Ovary (tissue), 9 donors: ENCODE data around the gene CLN6. TPM values are rescaled to one million over a fixed set of nuclear protein-coding genes. Genes with fewer than 3 reads are reported as not detected.
"Not testable (repeated sequence)": the region's sequence is repeated elsewhere in the genome, so short reads cannot be mapped to it uniquely, and the experiment has no call there.

Source experiments
- DNase-seq, 5 donors: peaks; one replicate each; pipeline ENCODE4 v3.0.0-alpha.2; 2019 to 2020
- H3K27ac ChIP-seq, 2 donors: fragments of 200-600 bp; one replicate each; pipeline versions ENCODE4 v1.5.1 to v1.8.0; 2019 to 2022
- H3K27me3 ChIP-seq: fragments of 200-600 bp; one replicate; pipeline ENCODE4 v1.8.0; 2022
- H3K36me3 ChIP-seq: fragments of 200-600 bp; sonication (generic); one replicate; pipeline ENCODE4 v1.5.1; 2019
- H3K4me1 ChIP-seq: one replicate; pipeline ENCODE4 v1.8.1; 2013; ENCODE audit warnings: mild to moderate bottlenecking, moderate library complexity; ENCODE audit not compliant: insufficient read depth
- H3K4me3 ChIP-seq: fragments of 200-600 bp; sonication (generic); one replicate; pipeline ENCODE4 v1.5.1; 2017
- H3K9me3 ChIP-seq, 2 donors: fragments of 200-600 bp in 1 of 2; sonication (generic) in 1 of 2; one replicate each; pipeline versions ENCODE4 v1.5.1 to v1.8.1; 2013 to 2019; ENCODE audit warnings: mild to moderate bottlenecking in 1 of 2, moderate library complexity in 1 of 2
- CTCF ChIP-seq, 3 donors: fragments of 450-650 bp in 2 of 3; fragments of 200-600 bp in 1 of 3; IDR thresholded peaks; one replicate each; pipeline versions ENCODE4 v1.5.1 to v1.8.0; 2016 to 2022; ENCODE audit warnings: antibody characterized with exemption in 3 of 3, mild to moderate bottlenecking in 1 of 3
- EP300 ChIP-seq: sonication (generic); formaldehyde crosslinking; IDR thresholded peaks from one replicate; pipeline ENCODE4 v1.6.1; 2017; ENCODE audit warnings: antibody characterized with exemption
- POLR2A ChIP-seq: fragments of 450-650 bp; IDR thresholded peaks from one replicate; pipeline ENCODE4 v1.6.1; 2017; ENCODE audit warnings: antibody characterized with exemption, mild to moderate bottlenecking, moderate library complexity
- WGBS, 3 donors: extraction: QIAGEN DNeasy Blood & Tissue Kit in 1 of 3; methylation state at CpG; one replicate each; pipeline versions ENCODE4 v1.1.5 to v1.1.7; 2013 to 2017; 5-methylcytosine and 5-hydroxymethylcytosine counted together
- intact Hi-C, 4 donors: fragments of 100-400 bp; cut with DNase I; formaldehyde crosslinking; loops; one replicate each; pipeline versions ENCODE4 v1.11.0 to v1.15.1; 2022 to 2023
- polyA plus RNA-seq, 2 donors: library from polyadenylated mRNA; stranded (reverse); fragments of 200-250 nt in 1 of 2; fragments of 350-450 nt in 1 of 2; fragmentation: Illumina TruSeq in 1 of 2; extraction: RNeasy Lipid Tissue Mini Kit (QIAGEN cat#74804) in 1 of 2; gene quantifications; one replicate each; pipeline ENCODE4 v1.2.3, GENCODE V29; 2013 to 2014
- total RNA-seq, 7 donors: library from RNA; depleted of rRNA in 2 of 7; stranded (reverse); fragments of >200 nt in 2 of 7; fragmentation: NEBNext Ultra II Directional in 3 of 7; extraction: Animal tissue kit (Norgen Biotek cat#: 25700) in 3 of 7; gene quantifications; one replicate each; pipeline versions ENCODE4 v1.1.0 to v1.2.4, GENCODE V29; 2016 to 2023
- donor health status: DM: no; HTN: no; CAD: no; lungs with moderate emphysema.
- donor health status: DM: no; HTN: no; CAD: no.
- donor health status: Bipolar disorder and iron deficiency.
- donor health status: DM: yes; HTN: yes; CAD: no.
- donor health status: DM: no; HTN: no; CAD: no.
- donor health status: DM: yes; HTN: yes; CAD: no.

The CLN6 gene
- total and polyA plus RNA-seq, 9 donors: 6.3 to 21.8 (median 12.0) TPM

- peak in 1 of 5 donors; percentile 18 for DNase-seq
- Histone ChIP-seq H3K4me1 (peaks cover 16% of the 10 kb centered on the region), H3K27me3 (no peaks in the 10 kb centered on the region), H3K27ac (no peak overlapping the region), H3K9me3 (no peaks in the 10 kb centered on the region), H3K36me3 (no peaks in the 10 kb centered on the region), H3K4me3 (no peak overlapping the region)
- TF ChIP-seq CTCF (IDR thresholded peaks at IDR 0.05) (no peak), EP300 (no peak), POLR2A (no peak)
- intact Hi-C loops: no loop called here
- 89 to 97% (median 92%) methylated on average over 5 of the region's 5 CpGs for WGBS, 3 donors
Measured at GRCh38 chr15:68203486-68203885, 26.0 kb downstream of the CLN6 start.

- DNase-seq, intact Hi-C loops, H3K4me3 ChIP-seq, H3K27ac ChIP-seq, H3K36me3 ChIP-seq, H3K9me3 ChIP-seq, H3K27me3 ChIP-seq: not testable (repeated sequence)
- peaks cover 16% of the 10 kb centered on the region for H3K4me1 ChIP-seq
- 95 to 99% (median 97%) methylated on average over 7 of the region's 7 CpGs for WGBS, 3 donors
Measured at GRCh38 chr15:68202994-68203393, 26.5 kb downstream of the CLN6 start.

- Histone ChIP-seq H3K9me3 (no peaks in the 10 kb centered on the region), H3K27ac (no peak overlapping the region), H3K27me3 (no peaks in the 10 kb centered on the region), H3K36me3 (no peaks in the 10 kb centered on the region), H3K4me3 (no peak overlapping the region), H3K4me1 (peaks cover 26% of the 10 kb centered on the region)
- intact Hi-C loops: no loop called here
- no peak for DNase-seq
- TF ChIP-seq CTCF (IDR thresholded peaks at IDR 0.05) (no peak), EP300 (no peak), POLR2A (no peak)
- WGBS, 3 donors: 57 to 65% (median 62%) methylated on average over 3 of the region's 3 CpGs
Measured at GRCh38 chr15:68201879-68202261, 27.7 kb downstream of the CLN6 start.

GRCh38 chr15:68201153-68201878, 28.2 kb downstream of the CLN6 start:
- 88 to 92% (median 89%) methylated on average over 7 of the region's 7 CpGs for WGBS, 3 donors
- H3K4me1 ChIP-seq: peaks cover 26% of the 10 kb centered on the region
- TF ChIP-seq POLR2A (no peak), CTCF (IDR thresholded peaks at IDR 0.05) (no peak), EP300 (no peak)

More at GRCh38 chr15:68201153-68201878, 28.2 kb downstream of the CLN6 start:
- intact Hi-C loops: no loop called here
- Histone ChIP-seq H3K4me3 (no peak overlapping the region), H3K27ac (peak overlapping the region; percentile 8 to 66), H3K36me3 (no peaks in the 10 kb centered on the region), H3K27me3 (no peaks in the 10 kb centered on the region), H3K9me3 (no peaks in the 10 kb centered on the region)
- DNase-seq: no peak
